ENCODE measurements around the gene GRM7.

DNA sequence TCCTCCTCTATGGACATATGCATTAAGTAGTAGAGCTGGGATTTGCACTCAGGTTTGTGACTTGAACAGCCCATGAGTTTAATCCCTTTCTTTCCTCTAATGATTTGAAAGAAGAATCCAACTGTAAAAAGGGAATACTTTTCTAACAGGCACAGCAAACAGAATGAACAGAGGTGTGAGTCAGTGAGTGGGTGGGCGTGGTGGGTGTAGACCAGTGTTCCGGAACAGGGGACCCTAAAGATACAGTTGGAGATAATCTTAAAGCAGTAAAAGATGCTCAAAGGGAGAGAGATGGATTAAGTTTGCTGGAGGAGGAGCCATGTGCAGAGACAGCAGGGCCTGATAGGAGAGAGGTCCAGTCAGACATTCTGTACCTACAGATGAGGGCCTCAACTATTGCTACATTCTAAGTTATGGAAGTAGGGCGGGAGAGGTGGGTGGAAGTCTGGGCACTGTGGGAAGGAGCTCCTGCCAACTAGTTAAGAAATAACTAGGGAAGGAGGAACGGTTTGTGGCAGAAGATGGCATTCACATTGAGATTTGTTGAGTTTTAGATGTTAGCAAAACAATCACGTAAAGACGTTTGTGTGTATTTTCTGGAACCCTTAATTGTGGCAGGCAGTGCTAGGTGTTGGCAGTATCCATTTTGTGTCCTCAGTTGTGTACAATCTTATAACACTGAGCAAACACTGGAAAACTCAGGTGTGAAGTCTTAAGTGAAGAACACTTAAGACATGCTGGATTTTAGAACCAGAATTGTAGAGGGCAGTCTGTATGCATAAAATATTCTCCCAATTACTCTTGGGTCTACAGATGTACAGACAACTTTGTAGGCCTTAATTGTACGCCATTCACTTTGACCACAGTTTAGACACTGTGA, 511.0 kb downstream of the GRM7 start:
- TF ChIP-seq POLR2A (IDR thresholded peaks at IDR 0.05) (no peak), POLR2AphosphoS5 (IDR thresholded peaks at IDR 0.05) (no peak)
- TF ChIP-seq, protein P1, sequence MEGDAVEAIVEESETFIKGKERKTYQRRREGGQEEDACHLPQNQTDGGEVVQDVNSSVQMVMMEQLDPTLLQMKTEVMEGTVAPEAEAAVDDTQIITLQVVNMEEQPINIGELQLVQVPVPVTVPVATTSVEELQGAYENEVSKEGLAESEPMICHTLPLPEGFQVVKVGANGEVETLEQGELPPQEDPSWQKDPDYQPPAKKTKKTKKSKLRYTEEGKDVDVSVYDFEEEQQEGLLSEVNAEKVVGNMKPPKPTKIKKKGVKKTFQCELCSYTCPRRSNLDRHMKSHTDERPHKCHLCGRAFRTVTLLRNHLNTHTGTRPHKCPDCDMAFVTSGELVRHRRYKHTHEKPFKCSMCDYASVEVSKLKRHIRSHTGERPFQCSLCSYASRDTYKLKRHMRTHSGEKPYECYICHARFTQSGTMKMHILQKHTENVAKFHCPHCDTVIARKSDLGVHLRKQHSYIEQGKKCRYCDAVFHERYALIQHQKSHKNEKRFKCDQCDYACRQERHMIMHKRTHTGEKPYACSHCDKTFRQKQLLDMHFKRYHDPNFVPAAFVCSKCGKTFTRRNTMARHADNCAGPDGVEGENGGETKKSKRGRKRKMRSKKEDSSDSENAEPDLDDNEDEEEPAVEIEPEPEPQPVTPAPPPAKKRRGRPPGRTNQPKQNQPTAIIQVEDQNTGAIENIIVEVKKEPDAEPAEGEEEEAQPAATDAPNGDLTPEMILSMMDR (IDR thresholded peaks at IDR 0.05), result no peak
